Measurements from ENCODE around the gene PPDPF. TPM values are rescaled to one million over a fixed set of nuclear protein-coding genes. Genes with fewer than 3 reads are reported as not detected.

The PPDPF gene
- total RNA-seq, 1 experiment from 2014 or later = 148 TPM

GRCh38 chr20:63532449-63532971, 11.9 kb downstream of the PPDPF start:
- Histone ChIP-seq H3K9me3 (ENCODE audit: low read depth, low read length, poor library complexity, severe bottlenecking) (no peaks in the 10 kb centered on the region), H3K27me3 (replicated peaks; ENCODE audit: insufficient read depth, low read depth, low read length, poor library complexity) (peaks cover 8% of the 10 kb centered on the region), H3K4me1 (ENCODE audit: insufficient read depth, low read length, poor library complexity, severe bottlenecking) (peaks cover 2% of the 10 kb centered on the region), H3K36me3 (ENCODE audit: insufficient read depth, low read length, poor library complexity, severe bottlenecking) (no peaks in the 10 kb centered on the region), H3K27ac (ENCODE audit: low read depth, low read length, poor library complexity, severe bottlenecking) (no peak overlapping the region), H3K4me3 (ENCODE audit: low read depth, low read length, poor library complexity, severe bottlenecking) (no peak overlapping the region)
- ChIA-PET CTCF (no interaction called here), POLR2A (ENCODE audit: low non-redundant PET) (no interaction called here)
- DNase-seq (ENCODE audit: low spot score) = no peak
- intact Hi-C loops (cut with micrococcal nuclease; ENCODE audit: unreplicated experiment) = no loop called here
- TF ChIP-seq EZH2 (IDR thresholded peaks at IDR 0.05; ENCODE audit: borderline replicate concordance, low read depth, low read length, poor library complexity, severe bottlenecking) (no peak), CTCF (conservative IDR thresholded peaks at IDR 0.05; ENCODE audit: low read depth, low read length) (no peak)
- no TSS peak for BruUV-seq (replicated peaks)

GRCh38 chr20:63533388-63533787, 12.8 kb downstream of the PPDPF start:
- TF ChIP-seq EZH2 (IDR thresholded peaks at IDR 0.05; ENCODE audit: borderline replicate concordance, low read depth, low read length, poor library complexity, severe bottlenecking) (no peak), CTCF (conservative IDR thresholded peaks at IDR 0.05; ENCODE audit: low read depth, low read length) (no peak)
- BruUV-seq (replicated peaks) = no TSS peak
- ChIA-PET POLR2A (ENCODE audit: low non-redundant PET) (no interaction called here), CTCF (no interaction called here)
- intact Hi-C loops (cut with micrococcal nuclease; ENCODE audit: unreplicated experiment) = no loop called here
- DNase-seq (ENCODE audit: low spot score) = no peak
- Histone ChIP-seq H3K4me3 (ENCODE audit: low read depth, low read length, poor library complexity, severe bottlenecking) (no peak overlapping the region), H3K27me3 (replicated peaks; ENCODE audit: insufficient read depth, low read depth, low read length, poor library complexity) (no peaks in the 10 kb centered on the region), H3K27ac (ENCODE audit: low read depth, low read length, poor library complexity, severe bottlenecking) (no peak overlapping the region), H3K4me1 (ENCODE audit: insufficient read depth, low read length, poor library complexity, severe bottlenecking) (peaks cover 5% of the 10 kb centered on the region), H3K36me3 (ENCODE audit: insufficient read depth, low read length, poor library complexity, severe bottlenecking) (no peaks in the 10 kb centered on the region), H3K9me3 (ENCODE audit: low read depth, low read length, poor library complexity, severe bottlenecking) (no peaks in the 10 kb centered on the region)

- no peak for DNase-seq (ENCODE audit: low spot score)
- TF ChIP-seq CTCF (conservative IDR thresholded peaks at IDR 0.05; ENCODE audit: low read depth, low read length) (no peak), EZH2 (IDR thresholded peaks at IDR 0.05; ENCODE audit: borderline replicate concordance, low read depth, low read length, poor library complexity, severe bottlenecking) (no peak)
- intact Hi-C loops (cut with micrococcal nuclease; ENCODE audit: unreplicated experiment) = no loop called here
- Histone ChIP-seq H3K27me3 (replicated peaks; ENCODE audit: insufficient read depth, low read depth, low read length, poor library complexity) (no peaks in the 10 kb centered on the region), H3K4me3 (ENCODE audit: low read depth, low read length, poor library complexity, severe bottlenecking) (no peak overlapping the region), H3K4me1 (ENCODE audit: insufficient read depth, low read length, poor library complexity, severe bottlenecking) (peaks cover 5% of the 10 kb centered on the region), H3K9me3 (ENCODE audit: low read depth, low read length, poor library complexity, severe bottlenecking) (no peaks in the 10 kb centered on the region), H3K27ac (ENCODE audit: low read depth, low read length, poor library complexity, severe bottlenecking) (no peak overlapping the region), H3K36me3 (ENCODE audit: insufficient read depth, low read length, poor library complexity, severe bottlenecking) (no peaks in the 10 kb centered on the region)
- POLR2A ChIA-PET (ENCODE audit: low non-redundant PET) = no interaction called here
- no TSS peak for BruUV-seq (replicated peaks)
- CTCF ChIA-PET = no interaction called here
Measured at GRCh38 chr20:63533871-63534393, 13.4 kb downstream of the PPDPF start.
